Superior temporal gyrus (tissue), 1 donor: ENCODE data around the gene REV1.

ENCODE experiments used
- DNase-seq: peaks from one replicate; pipeline ENCODE4 v3.0.0-alpha.2; 2016; ENCODE audit errors: extremely low spot score

REV1 gene

GRCh38 chr2:99448556-99448955 lies 41.3 kb downstream of the REV1 start:
- DNase-seq, result no peak

- DNase-seq, result no peak
Measured at GRCh38 chr2:99445065-99445464, 44.8 kb downstream of the REV1 start.

GRCh38 chr2:99444222-99444621 lies 45.6 kb downstream of the REV1 start:
- DNase-seq, result no peak

- no peak for DNase-seq
Measured at GRCh38 chr2:99442837-99443236, 47.0 kb downstream of the REV1 start.

- no peak for DNase-seq
Measured at GRCh38 chr2:99439971-99440505, 49.8 kb downstream of the REV1 start.

- DNase-seq, result no peak
Measured at GRCh38 chr2:99436874-99437273, 52.9 kb downstream of the REV1 start.

- no peak for DNase-seq
Measured at GRCh38 chr2:99433340-99433739, 56.5 kb downstream of the REV1 start.

GRCh38 chr2:99431587-99432275 lies 58.1 kb downstream of the REV1 start:
- DNase-seq, result no peak

- no peak for DNase-seq
Measured at GRCh38 chr2:99430614-99431291, 59.1 kb downstream of the REV1 start.

DNA sequence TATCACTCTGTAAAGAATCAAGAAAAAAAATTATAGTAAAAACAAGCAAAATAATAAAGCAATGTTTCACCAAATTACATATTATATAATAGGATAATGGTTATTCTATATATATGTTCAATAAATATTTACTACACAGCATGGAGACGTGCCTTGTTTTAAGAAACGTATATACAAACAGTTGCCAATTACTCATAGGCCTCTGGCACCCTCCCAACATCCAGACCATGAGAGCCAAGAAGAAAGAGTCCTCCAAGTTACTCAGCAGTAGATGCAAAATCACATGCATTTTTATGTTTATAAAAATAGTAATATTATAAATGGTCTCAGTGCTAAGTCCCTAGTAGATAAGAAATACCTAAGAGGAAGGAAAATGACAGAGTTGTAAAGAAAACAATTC lies 64.8 kb downstream of the REV1 start:
- no peak for DNase-seq

DNA sequence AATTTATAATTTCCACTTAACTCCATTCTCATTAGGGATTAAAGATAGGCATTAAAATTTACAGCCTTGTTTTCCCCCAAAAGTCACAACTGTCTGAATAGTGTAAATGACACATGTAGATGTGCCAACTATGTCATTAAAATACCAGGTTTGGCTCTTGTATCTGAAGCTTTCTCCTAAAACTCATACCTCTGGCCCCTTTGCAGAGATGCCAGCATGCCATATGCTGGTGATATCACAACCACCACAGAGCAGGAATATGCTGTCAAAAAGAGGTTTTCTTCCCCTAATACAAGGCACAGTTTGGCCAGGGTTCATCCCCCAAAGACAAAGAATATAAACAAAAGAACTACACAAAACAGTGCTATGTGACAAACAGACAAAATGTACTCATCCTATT lies 65.4 kb downstream of the REV1 start:
- DNase-seq, result no peak

- no peak for DNase-seq
Measured at GRCh38 chr2:99422599-99422998, 67.2 kb downstream of the REV1 start.

- no peak for DNase-seq
Measured at GRCh38 chr2:99421469-99421868, 68.3 kb downstream of the REV1 start.

DNA sequence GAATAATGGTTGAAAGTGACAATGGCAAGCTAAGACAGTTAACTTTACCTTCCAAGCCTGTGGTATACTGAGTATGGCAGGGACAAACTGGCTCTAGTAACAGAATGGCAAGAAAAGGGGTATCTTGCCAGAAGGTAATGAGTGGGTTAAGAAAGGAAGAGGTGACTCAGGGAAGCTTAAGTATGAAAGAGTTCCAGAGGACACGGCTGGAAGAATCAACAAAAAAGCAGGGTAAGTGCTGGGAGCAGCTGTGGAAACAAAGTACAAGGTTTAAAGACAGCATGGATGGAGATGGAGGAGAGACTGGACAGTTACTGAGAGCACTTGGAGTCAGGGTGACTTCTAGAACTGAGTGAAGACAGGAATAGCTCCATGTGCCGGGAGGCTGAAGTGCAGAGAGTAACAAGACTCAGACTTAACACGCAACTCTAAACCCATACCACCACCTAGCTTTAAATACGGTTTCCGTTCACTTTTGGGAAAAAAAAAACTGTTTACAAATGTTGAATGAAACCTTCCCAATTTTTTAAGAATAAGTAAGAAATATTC lies 69.0 kb downstream of the REV1 start:
- DNase-seq, result no peak

DNA sequence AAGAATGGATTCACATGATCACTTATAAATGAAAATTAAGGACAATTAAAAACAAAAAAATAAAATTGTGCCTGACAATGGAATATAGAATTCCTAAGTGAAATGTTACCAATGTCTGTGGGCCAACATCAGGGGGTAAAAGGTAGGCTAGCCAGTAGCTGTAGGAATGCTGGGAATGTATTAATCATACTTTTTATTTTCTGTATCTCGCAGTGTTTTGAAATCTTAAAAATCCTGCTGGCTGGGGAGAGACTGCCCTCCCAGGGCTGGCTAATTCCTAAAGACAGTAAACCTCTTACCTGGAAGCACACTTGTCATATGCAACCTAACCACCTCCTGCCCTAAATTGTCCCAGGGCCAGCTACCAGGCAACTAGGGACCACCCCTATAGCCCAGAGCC lies 69.8 kb downstream of the REV1 start:
- DNase-seq, result no peak

DNA sequence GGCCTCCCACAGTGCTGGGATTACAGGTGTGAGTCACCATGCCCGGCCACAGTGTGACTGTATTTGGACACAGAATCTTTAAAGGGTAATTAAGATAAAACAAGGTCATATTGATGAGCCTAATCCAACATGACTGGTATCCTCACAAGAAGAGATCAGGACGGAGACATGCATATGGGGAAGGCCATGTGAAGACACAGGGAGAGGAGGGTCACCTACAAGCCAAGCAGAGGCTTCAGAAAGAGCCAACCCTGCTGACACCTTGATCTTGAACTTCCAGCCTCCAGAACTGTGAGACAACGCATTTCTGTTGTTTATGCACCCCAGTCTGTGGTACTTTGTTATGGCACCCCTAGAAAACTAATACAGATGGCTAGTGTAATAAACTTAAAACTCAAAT lies 72.4 kb downstream of the REV1 start:
- no peak for DNase-seq

DNA sequence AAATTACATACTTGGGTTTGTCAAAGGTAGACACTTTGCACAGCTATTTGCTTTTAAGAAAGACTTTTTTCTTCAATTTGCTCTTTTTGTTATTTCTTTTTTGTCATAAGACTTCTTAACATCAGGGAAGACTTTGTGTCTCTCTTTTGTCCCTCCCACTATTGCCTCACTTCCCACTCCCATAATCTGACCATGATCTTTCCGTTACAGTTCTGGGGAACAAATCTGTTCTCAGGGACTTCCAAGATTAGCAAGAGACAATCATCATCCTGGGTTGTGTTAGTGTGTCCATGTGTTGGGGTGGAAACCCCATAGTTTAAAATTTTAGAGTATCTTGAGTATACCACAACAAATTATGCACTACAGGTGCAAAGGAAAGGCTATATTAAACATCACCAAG lies 75.3 kb downstream of the REV1 start:
- no peak for DNase-seq

DNA sequence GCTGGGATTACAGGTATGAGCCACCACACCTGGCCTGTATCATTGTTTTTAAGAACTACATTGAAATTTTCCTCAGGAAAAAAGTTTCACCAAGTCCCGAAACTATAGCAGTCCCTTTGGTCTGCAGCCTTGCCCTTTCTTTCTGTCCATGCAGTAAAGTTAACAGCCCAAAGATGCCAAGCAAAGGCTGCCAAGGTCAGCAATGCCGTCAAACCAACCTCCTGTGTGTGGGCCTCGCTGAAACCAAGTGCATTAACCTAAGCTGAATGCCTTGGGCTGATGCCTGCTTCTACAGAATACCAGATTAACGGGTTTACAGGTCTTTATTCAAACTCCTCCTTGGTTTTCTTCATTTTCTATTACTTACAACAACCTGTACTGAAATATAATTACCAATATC lies 79.5 kb downstream of the REV1 start:
- no peak for DNase-seq

DNA sequence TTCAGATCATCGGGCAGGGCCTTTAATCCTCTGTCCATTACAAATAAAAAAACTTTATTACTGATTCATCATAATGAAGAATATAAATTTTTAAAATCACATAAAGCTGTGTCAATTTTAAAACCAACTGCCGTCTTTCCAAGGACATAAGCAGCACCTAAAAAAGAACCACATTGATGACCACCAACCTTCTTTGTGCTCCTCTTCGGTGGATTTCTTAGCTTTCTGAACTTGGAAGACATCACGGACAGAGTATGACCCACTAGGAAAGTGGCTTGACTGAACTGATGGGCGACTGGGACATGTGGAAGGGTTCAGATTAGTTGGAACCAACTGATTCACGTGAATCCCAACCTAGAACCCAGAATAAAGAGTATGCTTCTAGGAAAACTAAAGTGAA lies 83.7 kb downstream of the REV1 start:
- no peak for DNase-seq

DNA sequence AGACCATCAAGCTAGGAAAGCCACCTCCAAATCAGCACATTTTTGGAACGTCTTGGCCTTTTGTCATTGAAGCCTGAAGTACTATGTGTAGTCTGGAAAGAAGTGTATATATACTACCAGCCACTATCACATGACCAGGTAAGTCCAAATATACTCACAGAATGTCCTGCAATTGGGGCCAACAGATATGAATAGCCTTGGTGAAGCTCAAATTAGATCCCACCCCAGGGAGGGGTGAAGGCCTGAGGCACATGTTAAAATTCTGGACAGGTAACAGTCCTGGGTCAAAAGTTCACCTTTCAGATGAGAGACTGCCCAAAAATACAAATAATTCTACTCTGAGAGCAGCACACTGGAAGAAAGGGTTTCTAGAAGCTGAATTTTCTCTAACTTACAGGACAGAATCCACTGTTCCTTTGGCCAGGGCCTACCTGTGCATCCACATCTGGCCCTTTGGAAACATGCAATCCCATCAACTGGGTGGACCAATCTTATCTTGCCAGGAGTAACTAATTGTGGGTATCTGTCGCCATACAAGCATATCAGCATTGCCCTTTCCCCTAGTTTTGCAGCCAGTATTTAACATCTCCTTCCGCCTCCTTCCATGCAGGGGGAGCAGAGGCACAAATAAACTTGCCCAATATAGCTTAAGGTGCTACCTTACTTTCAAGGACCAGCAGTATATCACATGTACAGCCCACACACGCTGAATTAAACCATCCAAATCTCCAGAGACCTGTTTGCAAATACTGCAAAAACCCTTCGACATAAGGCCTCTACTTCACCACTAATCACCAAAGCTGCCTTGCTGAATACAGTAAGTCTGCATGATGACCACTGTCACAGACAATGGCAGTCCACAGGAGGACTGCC lies 84.8 kb downstream of the REV1 start:
- DNase-seq, result no peak

DNA sequence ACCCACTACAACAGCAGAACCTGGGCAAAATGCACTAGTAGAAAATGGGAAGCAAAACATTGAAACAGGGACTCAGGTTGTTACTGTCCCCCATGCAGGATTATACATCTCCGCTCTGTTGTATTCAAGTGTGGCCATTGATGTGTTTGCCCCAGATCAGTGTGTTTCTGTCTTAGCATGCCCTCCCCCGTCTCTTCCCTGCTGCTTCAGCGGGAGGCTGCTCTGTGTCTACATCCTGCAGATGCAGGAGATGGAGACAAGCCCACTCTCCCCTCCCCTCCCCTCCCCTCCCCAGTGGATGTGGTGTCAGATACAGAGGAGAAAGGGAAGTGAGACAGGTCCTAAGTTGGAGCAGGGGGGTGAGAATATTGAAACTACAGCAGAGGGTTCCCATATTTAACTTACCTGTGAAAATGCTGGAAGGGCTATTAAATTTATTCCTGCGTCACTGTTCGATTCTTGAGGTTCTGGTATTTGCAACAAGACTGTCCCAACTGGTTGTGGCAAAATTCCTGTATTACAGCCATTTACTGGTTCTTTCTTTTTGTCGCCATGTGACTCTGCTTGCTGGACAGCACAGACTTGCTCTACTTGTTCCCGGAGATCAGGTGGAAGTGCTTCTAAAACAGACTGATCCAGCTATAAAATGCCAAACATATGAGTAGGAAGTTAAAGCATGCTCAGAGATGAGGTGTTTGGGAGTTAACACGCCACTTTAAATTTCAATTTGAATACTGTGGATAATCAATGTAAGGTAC lies 85.6 kb downstream of the REV1 start:
- no peak for DNase-seq
